Measurements from ENCODE around the gene HSF2BP. TPM values are rescaled to one million over a fixed set of nuclear protein-coding genes. Genes with fewer than 3 reads are reported as not detected.
"Not testable (repeated sequence)": the region's sequence is repeated elsewhere in the genome, so short reads cannot be mapped to it uniquely, and the experiment has no call there.

Gene HSF2BP
- total RNA-seq, 6 experiments from 2014 or later, result 0.33 to 0.90 (median 0.59) TPM

GRCh38 chr21:43597540-43598250 lies 61.6 kb downstream of the HSF2BP start:
- Mint-ChIP-seq H3K9me3 (no peaks in the 10 kb centered on the region), H3K27ac (peak overlapping the region; percentile 72), H3K4me1 (ENCODE audit: low read depth) (no peaks in the 10 kb centered on the region; the same call in none of the 2 replicates), H3K4me3 (peak overlapping the region; percentile 33; the same call in 1 of the 2 replicates), H3K27me3 (ENCODE audit: insufficient read depth) (no peaks in the 10 kb centered on the region), H3K36me3 (ENCODE audit: low read depth) (no peaks in the 10 kb centered on the region)
- DNase-seq, result peak; percentile 55
- TF ChIP-seq CTCF (IDR thresholded peaks at IDR 0.05), result no peak

GRCh38 chr21:43597052-43597451 lies 62.2 kb downstream of the HSF2BP start:
- Mint-ChIP-seq H3K9me3 (no peaks in the 10 kb centered on the region), H3K27me3 (ENCODE audit: insufficient read depth) (no peaks in the 10 kb centered on the region), H3K27ac (peak overlapping the region; percentile 59), H3K4me3 (peak overlapping the region; percentile 25), H3K36me3 (ENCODE audit: low read depth) (no peaks in the 10 kb centered on the region), H3K4me1 (ENCODE audit: low read depth) (no peaks in the 10 kb centered on the region; the same call in none of the 2 replicates)
- TF ChIP-seq CTCF (IDR thresholded peaks at IDR 0.05), result no peak
- peak; percentile 84 for DNase-seq

GRCh38 chr21:43596616-43597015 lies 62.7 kb downstream of the HSF2BP start:
- no peaks in the 10 kb centered on the region for H3K27me3 Mint-ChIP-seq (ENCODE audit: insufficient read depth)
- no peak for TF ChIP-seq CTCF (IDR thresholded peaks at IDR 0.05)
- peaks cover 3% of the 10 kb centered on the region for H3K4me1 Mint-ChIP-seq (ENCODE audit: low read depth)

GRCh38 chr21:43595769-43596168 lies 63.5 kb downstream of the HSF2BP start:
- not testable (repeated sequence) for H3K36me3 Mint-ChIP-seq (ENCODE audit: low read depth); H3K27me3 Mint-ChIP-seq (ENCODE audit: insufficient read depth); H3K4me3 Mint-ChIP-seq; H3K9me3 Mint-ChIP-seq; DNase-seq; H3K27ac Mint-ChIP-seq
- peaks cover 12% of the 10 kb centered on the region for H3K4me1 Mint-ChIP-seq (ENCODE audit: low read depth)

More at GRCh38 chr21:43596616-43597015, 62.7 kb downstream of the HSF2BP start:
- H3K27ac Mint-ChIP-seq, result peak overlapping the region; percentile 59; the same call in 1 of the 2 replicates
- no peak overlapping the region for H3K4me3 Mint-ChIP-seq
- H3K9me3 Mint-ChIP-seq, result no peaks in the 10 kb centered on the region
- no peaks in the 10 kb centered on the region for H3K36me3 Mint-ChIP-seq (ENCODE audit: low read depth)
- DNase-seq, result no peak

GRCh38 chr21:43593078-43593477 lies 66.2 kb downstream of the HSF2BP start:
- Mint-ChIP-seq H3K27ac (no peak overlapping the region), H3K9me3 (no peaks in the 10 kb centered on the region), H3K36me3 (ENCODE audit: low read depth) (no peaks in the 10 kb centered on the region), H3K4me1 (ENCODE audit: low read depth) (peaks cover 35% of the 10 kb centered on the region), H3K27me3 (ENCODE audit: insufficient read depth) (no peaks in the 10 kb centered on the region), H3K4me3 (no peak overlapping the region)
- no peak for TF ChIP-seq CTCF (IDR thresholded peaks at IDR 0.05)
- DNase-seq, result no peak

GRCh38 chr21:43591571-43591970 lies 67.7 kb downstream of the HSF2BP start:
- no peaks in the 10 kb centered on the region for H3K9me3 Mint-ChIP-seq
- no peak overlapping the region for H3K4me3 Mint-ChIP-seq
- no peak overlapping the region for H3K27ac Mint-ChIP-seq
- no peak for TF ChIP-seq CTCF (IDR thresholded peaks at IDR 0.05)
- DNase-seq, result no peak
- H3K27me3 Mint-ChIP-seq (ENCODE audit: insufficient read depth), result 0 out of 2 replicates have a peak, but pooled peaks cover 1% of the 10 kb centered on the region
- peaks cover 43% of the 10 kb centered on the region for H3K4me1 Mint-ChIP-seq (ENCODE audit: low read depth)
- no peaks in the 10 kb centered on the region for H3K36me3 Mint-ChIP-seq (ENCODE audit: low read depth)

Measured in HFFc6 (cell line).